Globus pallidus (tissue), 1 donor: ENCODE results near the gene C1QTNF6.
"Not testable (repeated sequence)": the region's sequence is repeated elsewhere in the genome, so short reads cannot be mapped to it uniquely, and the experiment has no call there.

Experiments used
- DNase-seq: peaks from one replicate; pipeline ENCODE4 v3.0.0-alpha.2; 2015; ENCODE audit warnings: low spot score

Gene C1QTNF6

DNA sequence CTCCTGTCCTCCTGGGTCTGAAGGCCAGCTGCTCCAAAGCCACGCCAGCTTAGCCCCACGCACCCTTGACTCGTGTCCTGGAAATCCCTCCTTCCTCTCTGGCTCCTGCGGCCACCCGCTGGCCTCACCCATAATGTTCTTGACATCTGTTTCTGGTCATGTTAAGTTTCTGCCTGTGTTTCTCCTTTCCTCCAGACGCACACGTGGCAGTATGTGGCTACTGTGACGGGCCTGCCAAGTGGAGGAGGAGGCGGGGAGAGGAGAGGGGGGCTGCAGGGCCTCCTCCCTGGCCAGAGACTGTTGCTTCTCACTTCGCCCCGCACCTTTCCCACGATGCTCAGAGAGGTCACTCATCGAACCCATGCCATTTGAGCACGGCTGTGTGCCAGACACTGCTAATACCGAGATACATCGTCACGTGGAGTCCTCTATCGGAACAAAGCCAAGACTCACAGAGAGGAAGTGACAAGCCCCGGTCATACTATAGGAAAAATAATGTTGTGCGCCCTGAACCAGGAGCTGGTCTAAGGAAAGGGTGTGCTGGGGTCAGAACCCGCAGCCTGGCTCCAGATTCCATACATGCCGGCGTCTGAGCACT, 11.5 kb downstream of the C1QTNF6 start:
- peak; percentile 64 for DNase-seq

DNA sequence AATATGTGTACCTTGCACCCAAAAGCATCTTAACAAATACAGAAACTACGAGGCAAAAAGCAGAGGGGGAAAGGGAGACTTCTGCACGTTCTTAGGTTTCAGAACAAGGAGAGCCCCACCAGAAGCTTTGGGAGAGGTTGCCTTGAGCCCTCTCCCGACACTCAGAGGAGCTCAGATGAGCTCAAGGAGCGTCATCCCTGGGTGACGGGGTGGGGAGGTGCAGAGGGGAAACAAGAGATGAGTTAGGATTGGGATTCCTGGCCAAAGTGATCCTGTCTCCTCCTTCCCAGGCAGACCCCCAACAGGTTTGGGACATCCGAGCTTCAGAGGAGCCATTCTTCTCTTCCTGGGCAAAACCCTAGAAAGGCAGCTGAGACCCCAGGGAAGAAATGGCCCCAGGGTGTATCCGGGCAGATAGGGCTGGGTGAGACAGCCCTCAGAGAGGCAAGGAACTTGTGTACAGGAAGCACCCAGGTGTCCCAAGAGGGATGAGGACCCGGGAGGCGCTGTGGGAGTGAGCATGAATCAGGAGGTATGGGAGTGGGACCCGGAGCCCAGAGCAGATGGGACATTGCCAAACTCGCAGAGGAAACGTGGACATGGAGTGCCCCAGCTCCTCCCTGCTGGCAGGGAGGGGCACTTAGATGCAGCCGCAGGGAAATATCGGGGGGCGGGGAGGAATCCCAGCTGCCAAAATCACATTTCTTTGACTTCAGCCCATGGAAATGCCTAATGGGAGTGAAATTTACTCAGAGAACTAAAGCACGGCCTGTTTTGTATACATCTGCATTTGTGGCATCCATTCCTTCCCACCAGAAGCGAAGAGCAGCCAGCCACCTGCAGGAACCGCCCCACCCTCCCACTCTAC, 12.4 kb downstream of the C1QTNF6 start:
- DNase-seq = no peak

DNA sequence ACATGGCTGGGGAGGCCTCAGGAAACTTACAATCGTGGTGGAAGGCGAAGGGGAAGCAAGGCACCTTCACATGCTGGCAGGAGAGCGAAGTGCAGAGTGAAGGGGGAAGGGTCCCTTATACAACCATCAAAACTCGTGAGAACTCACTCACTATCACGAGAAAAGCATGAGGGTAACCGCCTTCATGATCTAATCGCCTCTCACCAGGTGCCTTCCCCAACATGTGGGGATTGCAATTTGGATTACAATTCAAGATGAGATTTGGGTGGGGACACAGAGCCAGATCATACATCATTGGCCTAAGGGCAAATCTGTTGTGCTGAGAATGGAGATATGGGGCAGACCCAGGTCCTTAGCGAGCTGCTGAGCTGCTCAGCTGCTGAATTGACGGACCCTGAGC, 13.1 kb downstream of the C1QTNF6 start:
- DNase-seq = no peak

DNA sequence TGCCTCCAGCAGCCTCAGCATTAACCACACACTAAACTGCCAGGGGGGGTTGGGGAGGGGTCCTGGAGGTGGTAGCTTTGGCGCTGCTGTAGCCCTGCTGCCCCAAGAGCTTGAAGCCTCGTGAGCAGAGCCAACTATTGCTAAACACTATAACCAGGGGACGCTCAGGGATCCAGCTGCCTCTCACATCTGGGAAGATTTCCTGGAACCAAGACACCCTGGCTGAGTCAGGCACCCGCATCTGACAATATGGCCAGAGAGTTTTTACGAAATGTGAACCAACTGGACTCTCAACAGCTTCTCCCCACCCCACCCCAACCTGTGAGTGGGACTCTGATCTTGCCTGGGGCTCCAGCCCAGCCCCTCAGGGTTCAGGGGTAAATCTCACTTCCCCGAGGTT, 14.3 kb downstream of the C1QTNF6 start:
- DNase-seq = no peak

DNA sequence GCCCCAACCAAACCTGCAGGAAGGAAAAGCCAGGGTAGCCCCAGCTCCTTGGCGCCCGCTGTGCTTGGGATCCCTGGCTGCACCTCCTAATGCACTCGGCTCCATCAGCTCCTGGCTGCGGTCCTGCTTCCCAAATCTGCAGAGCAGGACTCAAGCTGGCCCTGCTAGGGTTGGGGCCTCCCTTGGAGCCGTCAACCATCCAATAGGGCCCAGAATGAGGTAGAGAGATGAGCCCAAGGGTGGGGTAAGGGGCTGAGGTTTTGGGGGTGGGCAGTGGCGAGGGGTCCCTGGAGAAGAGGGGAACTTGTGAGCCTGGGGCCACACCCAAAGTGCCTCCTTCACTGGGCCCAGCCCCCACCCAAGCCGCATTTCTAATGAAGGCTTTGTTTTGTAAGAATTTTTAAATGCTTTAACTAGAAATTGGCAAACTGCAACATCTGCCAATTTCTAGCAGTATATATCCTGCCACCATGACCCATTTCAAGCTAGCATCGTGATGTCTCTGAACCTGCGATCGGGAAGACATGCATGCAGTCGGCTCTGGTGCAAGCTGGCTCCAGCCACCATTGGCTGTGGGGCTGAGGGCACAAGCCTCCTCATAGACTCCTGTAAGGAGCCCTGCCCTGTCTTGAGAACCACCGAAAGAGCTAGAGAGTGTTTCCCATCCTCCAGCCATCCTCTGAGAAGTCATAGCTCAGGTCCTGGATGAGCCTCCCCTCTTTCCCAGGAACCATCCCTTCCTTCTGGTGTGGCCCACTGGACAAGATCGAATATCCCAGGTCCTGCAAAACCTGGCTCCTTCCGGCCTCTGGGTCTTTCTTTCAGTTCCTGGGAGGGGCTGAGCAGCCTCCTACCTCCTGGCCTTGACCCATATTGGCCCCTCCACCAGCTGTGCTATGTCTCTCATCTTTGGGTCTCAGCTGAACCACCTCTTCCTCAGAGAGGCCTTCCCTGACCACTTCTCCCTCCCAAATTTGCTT, 15.5 kb downstream of the C1QTNF6 start:
- no peak for DNase-seq

DNA sequence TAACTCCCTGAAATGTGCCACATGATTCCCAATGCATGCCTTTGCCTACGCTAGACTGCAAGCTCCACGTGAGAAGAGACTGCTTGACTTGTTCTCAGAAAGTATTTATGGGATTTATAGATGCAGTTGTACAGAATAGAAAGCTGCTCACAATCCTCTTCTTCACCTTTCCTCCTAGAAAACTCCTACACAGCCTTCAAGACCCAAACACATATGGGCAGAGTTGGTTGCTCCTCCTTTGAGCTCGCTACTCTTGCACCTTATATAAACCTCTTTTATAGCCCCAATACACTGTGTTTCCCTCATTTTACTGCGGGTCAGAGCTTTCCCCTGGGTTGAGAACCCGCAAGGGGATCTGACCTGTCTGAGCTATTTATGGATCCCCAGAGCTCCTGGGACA, 16.4 kb downstream of the C1QTNF6 start:
- DNase-seq = no peak

DNA sequence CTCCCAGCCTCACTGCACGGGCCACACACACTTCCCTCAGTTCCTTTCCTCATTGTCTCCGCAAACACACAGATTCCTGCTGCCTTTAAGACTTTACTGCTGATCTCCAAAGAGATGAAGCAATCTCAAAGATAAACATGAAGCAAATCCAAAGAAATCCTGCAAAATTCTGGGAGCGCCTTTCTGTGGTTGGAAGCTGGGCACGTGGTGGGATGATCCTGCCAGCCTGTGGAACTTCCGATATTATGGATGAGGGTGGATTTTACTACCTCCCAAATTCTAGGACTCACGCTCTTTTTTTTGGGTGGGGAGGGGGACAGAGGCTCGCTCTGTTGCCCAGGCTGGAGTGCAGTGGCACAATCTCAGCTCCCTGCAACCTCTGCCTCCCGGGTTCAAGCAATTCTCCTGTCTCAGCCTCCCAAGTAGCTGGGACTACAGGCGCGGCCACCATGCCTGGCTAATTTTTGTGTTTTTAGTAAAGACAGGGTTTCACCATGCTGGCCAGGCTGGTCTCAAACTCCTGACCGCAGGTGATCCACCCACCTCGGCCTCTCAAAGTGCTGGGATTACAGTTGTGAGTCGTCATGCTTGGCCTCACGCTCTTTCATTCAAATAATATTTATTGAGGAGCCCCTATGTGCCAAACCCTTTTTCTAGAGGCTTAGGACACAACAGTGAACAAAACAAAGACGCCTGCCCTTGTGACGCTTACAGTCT, 17.2 kb downstream of the C1QTNF6 start:
- DNase-seq = not testable (repeated sequence)

DNA sequence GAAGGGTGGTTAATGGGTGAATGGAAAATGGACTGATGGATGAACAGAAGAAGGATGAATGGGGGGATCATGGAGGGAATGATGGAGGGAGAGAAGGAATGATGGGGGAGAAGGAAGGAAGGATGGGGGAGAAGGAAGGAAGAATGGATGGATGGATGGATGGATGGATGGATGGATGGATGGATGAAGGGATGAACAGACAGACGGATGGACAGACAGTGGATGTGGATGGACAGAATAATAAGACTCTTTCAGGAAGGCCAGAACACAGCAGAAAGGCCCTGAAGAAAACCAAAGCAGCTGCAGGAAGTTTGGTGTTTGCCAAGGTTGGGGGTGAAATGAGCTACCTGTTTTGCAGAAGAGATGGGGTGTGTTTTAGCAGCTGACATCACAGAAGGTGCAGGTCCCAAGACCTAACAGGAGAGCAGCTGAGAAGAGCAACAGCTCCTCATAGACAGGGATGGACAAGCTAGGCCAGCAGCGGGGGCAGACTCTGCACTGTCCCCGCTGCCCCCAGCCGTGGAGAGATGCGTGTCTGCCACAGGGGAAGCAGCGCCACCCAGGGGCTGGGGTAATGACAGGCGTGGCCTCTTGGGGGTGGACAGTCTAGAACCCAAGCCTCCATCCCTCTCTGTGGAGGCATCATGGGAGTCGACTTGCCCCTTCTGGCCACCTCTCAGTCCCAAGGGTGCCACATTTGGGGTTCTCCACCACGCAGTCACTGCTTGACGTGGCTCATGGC, 17.9 kb downstream of the C1QTNF6 start:
- DNase-seq = no peak

DNA sequence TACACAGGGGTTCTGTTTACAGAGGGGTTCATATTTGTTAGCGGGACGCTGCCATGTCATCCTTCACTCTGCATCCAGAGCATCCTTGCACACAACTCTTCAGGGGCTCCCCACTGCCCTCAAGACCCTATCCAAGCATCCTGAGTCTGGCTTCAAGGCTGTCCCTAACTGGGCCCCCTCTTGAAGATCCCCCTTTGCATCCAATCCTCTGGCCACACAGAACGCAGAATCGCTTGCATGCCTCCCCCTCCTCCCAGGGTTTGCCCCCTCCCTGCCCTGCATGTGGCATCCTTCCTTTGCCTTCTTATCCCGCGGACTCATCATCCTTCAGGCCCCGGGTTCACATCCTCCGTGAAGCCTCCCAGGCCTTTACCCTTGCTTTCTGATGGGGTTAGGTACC, 18.6 kb downstream of the C1QTNF6 start:
- no peak for DNase-seq

DNA sequence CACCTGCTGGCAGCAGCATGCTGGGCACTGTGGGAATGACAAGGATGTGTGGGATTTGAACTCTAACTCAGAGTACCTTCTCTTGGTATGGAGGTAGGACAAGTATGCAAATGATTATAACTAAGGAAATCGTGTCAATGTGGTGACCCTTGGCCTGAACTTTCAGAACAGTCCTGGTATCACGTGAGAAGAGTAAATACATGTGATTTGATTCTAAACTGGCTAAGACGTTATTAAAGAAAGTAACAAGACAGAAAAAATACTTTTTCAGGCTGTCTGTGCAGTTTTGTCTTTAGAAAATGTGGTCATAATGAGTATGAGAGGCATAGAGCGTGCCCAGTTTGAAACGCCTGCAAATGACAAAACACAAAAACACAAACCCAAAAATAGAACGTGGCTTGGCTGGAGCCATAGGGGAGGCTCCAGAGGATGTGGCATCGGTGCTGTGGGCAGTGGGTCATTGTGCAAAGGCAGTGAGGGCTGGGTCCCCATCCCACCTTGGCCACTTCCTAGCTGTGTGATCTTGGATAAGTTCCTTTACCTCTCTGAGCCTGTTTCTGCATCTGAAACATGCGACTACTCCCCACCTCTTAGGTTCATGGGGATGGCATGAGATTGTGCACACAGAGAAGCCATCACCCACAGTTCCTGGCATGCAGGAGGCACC, 19.9 kb downstream of the C1QTNF6 start:
- DNase-seq = no peak

DNA sequence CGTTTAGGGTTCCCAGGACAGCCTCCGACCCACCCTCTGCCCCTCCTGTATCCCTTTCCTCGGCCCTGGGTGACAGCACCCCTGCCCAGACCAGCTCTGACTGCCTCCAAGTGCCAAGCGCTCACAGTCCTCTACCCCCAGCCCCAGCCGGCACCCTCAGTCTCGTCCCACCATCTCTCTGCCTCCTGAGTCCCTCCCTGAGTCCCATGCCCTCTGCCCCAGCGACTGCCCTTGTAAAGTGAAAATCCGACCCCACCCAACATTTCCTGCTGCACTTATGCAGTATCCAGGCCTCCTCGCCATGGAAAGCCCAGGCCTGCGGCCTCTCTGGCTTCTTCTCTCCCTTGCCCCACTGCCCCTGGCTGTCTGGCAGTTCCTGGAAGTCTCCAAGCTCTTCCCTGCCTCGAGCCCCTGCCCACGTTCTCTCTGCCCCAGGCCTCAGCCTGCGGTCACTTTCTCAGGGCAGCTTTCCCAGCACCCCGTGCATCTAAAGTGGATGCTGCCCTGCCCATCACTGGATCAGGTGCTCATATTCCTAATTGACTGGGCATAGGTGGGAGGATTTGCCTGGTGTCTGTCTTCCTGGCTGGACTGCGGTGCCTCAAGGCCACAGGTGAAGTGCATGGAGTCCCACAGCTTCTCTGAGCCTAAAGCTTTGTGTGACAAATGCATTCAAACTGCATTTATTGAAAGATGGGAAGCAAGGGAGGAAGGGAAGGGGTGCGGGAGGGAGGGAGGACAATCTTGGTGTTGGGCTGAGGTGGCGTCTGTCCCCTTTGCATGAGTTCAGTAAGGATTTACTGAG, 20.7 kb downstream of the C1QTNF6 start:
- no peak for DNase-seq

DNA sequence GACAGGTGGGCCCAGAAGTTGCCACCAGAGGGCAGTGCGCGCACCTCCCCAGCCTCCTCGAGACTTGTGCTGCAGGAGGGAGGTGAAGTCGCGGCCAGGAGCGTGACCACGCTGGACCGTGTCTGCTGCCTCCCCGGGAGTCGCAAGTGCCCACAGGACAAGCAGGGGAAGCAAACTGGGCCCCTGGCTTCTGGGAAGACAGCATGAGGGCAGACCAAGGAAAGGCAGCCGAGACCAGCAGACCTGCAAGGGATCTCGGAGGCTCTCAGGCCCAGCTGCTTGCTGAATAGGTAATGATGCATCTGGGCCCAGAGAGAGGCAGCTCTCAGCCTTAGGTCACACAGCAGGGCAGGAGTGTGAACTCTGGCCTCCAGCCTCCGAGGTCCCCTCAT, 21.4 kb downstream of the C1QTNF6 start:
- peak; percentile 55 for DNase-seq

DNA sequence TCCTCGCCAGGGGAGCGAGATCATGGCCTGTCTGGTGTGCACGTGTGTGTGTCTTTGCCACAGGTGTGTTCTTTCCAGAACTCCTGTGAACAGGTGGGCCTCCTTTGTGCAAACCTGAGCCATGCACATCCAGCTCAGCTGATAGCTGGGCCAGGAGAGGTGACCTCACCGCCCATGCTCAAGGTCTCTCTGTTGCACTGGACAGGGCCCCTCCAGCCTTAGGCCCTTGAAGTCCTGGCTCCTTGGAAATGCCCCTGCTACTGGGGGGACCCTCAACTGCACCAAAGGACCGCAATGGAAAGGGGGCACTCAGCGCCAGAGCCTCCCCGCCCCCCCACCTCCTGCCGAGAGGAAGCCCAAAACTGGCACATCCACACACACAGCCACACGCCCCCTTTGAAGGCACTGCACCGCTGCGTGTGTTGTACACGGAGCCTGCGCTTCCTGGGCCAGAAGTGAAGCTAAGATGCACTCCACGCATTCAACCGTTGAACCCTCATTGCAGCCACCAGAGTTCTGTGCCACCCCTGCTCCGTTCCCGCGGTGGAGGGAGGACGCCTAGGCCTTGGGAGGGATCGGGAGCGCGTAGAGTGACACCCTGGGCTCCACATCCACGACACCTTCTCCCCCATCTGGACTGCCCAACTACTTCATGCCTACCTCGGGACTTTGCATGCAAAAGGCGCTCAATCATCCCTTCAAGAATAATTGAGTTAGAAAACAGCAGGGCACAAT, 21.9 kb downstream of the C1QTNF6 start:
- DNase-seq = no peak

DNA sequence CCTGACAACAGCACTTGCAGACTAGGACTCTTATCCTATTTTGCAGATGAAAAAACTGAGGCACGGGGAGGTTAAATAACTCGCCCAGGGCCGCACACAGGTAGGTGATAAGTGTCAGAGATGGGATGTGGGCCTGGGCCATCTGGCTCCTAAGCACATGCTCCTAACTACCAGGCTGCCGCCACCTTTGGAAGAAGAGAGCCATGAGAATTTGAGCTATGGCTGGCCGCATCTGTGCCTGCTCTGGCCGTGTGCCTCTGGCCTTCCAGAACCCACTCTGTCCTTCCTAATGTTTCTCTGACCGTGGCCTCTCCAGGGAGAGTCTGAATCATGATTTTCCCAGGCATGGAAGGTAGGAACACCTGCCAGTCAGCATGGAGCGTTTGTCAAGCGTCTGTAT, 23.0 kb downstream of the C1QTNF6 start:
- no peak for DNase-seq

DNA sequence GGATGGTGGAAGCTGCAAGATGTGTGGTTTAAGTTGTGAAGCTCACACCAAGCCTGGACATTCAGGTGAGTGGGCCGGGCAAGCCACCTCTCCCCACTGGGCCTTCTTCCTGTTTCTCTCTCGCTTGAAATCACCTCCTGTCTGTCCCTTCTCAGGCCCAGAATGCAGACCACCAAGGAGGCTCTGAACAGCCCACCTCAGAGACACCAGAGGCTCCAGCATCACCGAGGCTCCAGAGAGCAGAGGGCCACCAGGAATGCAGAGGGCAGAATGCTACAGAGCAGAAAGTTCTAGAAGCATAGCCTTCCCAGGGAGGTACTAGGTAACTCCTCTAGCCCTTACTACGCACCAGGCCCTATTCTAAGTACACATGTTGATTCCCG, 23.6 kb downstream of the C1QTNF6 start:
- DNase-seq = no peak

DNA sequence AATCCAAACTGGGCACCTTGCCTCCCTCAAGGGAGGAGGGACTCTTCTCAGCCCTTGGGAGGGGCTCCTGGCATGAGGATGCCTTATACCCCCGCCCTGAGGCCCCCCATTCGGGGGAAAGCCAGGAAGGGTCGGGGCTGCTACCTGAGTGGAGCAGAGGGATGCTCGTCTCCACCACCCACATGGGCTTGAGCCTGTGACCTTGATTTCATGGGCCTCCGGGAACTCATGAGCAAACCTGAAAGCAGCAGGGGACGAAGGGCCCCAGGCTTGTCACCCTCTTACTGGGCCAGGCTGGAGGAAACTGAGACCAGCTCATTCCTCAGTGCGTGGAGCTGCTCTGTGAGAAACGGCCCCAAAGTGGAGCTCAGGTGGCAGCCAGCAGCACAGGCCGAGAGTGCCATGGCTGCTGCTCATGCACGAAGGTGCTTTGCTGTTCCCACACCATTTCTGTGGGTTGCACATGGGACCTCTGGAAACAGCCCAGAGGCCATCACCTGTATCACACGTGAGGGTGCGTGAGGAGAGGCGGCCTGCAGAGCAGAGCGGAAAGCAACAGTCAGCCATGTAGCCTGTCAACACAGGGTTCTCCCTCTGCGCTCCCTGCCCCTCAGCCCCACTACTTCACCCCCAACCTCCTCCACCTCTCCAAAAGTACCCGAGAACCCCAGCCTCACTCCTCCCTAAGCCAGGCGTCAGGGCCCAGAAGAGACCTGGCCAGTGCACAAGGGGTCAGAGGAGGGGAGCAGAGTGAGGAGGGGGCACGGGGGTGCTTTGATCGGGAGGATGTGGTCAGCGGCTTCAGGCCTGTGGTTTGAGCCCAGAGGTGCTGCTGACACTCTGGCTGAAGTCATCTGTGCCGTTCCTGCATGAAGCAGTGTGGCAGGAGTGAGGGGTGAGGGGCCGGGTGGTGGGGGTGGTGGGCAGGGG, 24.2 kb downstream of the C1QTNF6 start:
- DNase-seq = no peak

DNA sequence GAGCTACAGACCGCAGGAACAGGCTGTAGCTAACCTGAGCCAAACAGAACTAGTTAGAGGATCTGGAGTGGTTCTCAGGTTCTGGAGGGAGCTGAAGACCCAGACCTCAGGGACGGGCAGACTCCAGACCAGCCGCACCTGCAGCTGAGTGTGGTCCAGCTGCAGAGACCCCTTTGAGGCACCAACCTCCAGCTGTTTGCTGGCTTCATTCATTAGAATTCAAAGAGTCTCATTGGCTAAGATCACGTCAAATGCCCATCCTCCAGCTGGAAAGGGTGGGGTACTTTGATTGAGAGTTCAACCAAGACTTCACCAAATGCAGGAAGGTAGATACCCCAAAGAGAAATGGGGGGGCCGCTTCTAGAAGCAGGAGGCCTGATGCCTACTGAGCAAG, 25.0 kb downstream of the C1QTNF6 start:
- DNase-seq = no peak
